NK-92 treated with Interleukin-12 subunit alpha and Interleukin-12 subunit beta, amount 100 ng/mL, for 24 hours (cell line): ENCODE results near the gene KCNIP1.

ENCODE experiments used
- DNase-seq: peaks from one replicate; lab custom pipeline; 2025; lab: John Stamatoyannopoulos, UW

Gene KCNIP1

GRCh38 chr5:170642066-170642735, 138.4 kb downstream of the KCNIP1 start:
- no peak for DNase-seq

- no peak for DNase-seq
These were observed 139.1 kb downstream of the KCNIP1 start for GRCh38 chr5:170642776-170643436.

- no peak for DNase-seq
These were observed 139.8 kb downstream of the KCNIP1 start for GRCh38 chr5:170643591-170643990.

GRCh38 chr5:170644501-170644900, 140.7 kb downstream of the KCNIP1 start:
- DNase-seq = no peak

- no peak for DNase-seq
These were observed 144.7 kb downstream of the KCNIP1 start for GRCh38 chr5:170648541-170648940.

GRCh38 chr5:170650850-170651249, 147.0 kb downstream of the KCNIP1 start:
- no peak for DNase-seq

GRCh38 chr5:170651604-170652277, 147.9 kb downstream of the KCNIP1 start:
- no peak for DNase-seq

GRCh38 chr5:170655476-170655875, 151.7 kb downstream of the KCNIP1 start:
- no peak for DNase-seq

- DNase-seq = no peak
These were observed 152.1 kb downstream of the KCNIP1 start for GRCh38 chr5:170655920-170656319.

GRCh38 chr5:170656346-170656745, 152.5 kb downstream of the KCNIP1 start:
- no peak for DNase-seq

GRCh38 chr5:170660531-170660930, 156.7 kb downstream of the KCNIP1 start:
- no peak for DNase-seq

GRCh38 chr5:170662966-170663365, 159.1 kb downstream of the KCNIP1 start:
- DNase-seq = no peak

- no peak for DNase-seq
These were observed 175.0 kb downstream of the KCNIP1 start for GRCh38 chr5:170678811-170679210.

GRCh38 chr5:170681013-170681433, 177.2 kb downstream of the KCNIP1 start:
- DNase-seq = no peak

GRCh38 chr5:170691657-170692056, 187.8 kb downstream of the KCNIP1 start:
- no peak for DNase-seq

- DNase-seq = no peak
These were observed 189.9 kb downstream of the KCNIP1 start for GRCh38 chr5:170693701-170694100.

- no peak for DNase-seq
These were observed 191.1 kb downstream of the KCNIP1 start for GRCh38 chr5:170694911-170695310.

GRCh38 chr5:170697031-170697430, 193.2 kb downstream of the KCNIP1 start:
- DNase-seq = no peak

GRCh38 chr5:170700503-170700902, 196.7 kb downstream of the KCNIP1 start:
- no peak for DNase-seq

- no peak for DNase-seq
These were observed 197.5 kb downstream of the KCNIP1 start for GRCh38 chr5:170701334-170701733.

- DNase-seq = no peak
These were observed 200.8 kb downstream of the KCNIP1 start for GRCh38 chr5:170704417-170705192.

- no peak for DNase-seq
These were observed 205.8 kb downstream of the KCNIP1 start for GRCh38 chr5:170709640-170710039.
